Loucy (cell line): ENCODE measurements around the gene ALDH4A1.

Experiments used
- H2AFZ ChIP-seq: fragments of 200-600 bp; sonication (generic); 2 replicates; pipeline ENCODE4 v1.6.0; 2016; ENCODE audit warnings: antibody characterized with exemption, mild to moderate bottlenecking, low read length, moderate library complexity
- H3F3A ChIP-seq: fragments of 200-600 bp; 2 replicates; pipeline ENCODE4 v1.6.0; 2016; ENCODE audit warnings: antibody characterized with exemption, low read depth, mild to moderate bottlenecking
- H3K27me3 ChIP-seq: fragments of 200-600 bp; sonication (generic); 2 replicates; pipeline ENCODE4 v1.6.1; 2014; ENCODE audit warnings: low read length, mild to moderate bottlenecking; ENCODE audit not compliant: insufficient read depth, poor library complexity, severe bottlenecking
- H3K36me3 ChIP-seq: fragments of 200-600 bp; sonication (generic); 2 replicates; pipeline ENCODE4 v1.6.1; 2016; ENCODE audit warnings: low read length; ENCODE audit not compliant: insufficient read depth
- H3K4me1 ChIP-seq: fragments of 200-600 bp; sonication (generic); 2 replicates; pipeline ENCODE4 v1.5.1; 2014; ENCODE audit warnings: low read length, mild to moderate bottlenecking; ENCODE audit not compliant: insufficient read depth, poor library complexity, severe bottlenecking
- H3K4me2 ChIP-seq: fragments of 200-600 bp; sonication (generic); 2 replicates; pipeline ENCODE4 v1.6.0; 2014; ENCODE audit warnings: antibody characterized with exemption, low read length, low read depth, mild to moderate bottlenecking; ENCODE audit not compliant: poor library complexity, severe bottlenecking
- H3K4me3 ChIP-seq: fragments of 200-600 bp; sonication (generic); 2 replicates; pipeline ENCODE4 v1.5.1; 2014; ENCODE audit warnings: low read length, mild to moderate bottlenecking, mixed read lengths; ENCODE audit not compliant: poor library complexity, severe bottlenecking
- H3K79me2 ChIP-seq: fragments of 200-600 bp; sonication (generic); 2 replicates; pipeline ENCODE4 v1.6.1; 2014; ENCODE audit warnings: low read length; ENCODE audit not compliant: insufficient read depth
- H3K9ac ChIP-seq: fragments of 200-600 bp; sonication (generic); 2 replicates; pipeline ENCODE4 v1.6.0; 2014; ENCODE audit warnings: mild to moderate bottlenecking, low read depth, low read length, moderate library complexity; ENCODE audit not compliant: poor library complexity, severe bottlenecking
- H3K9me2 ChIP-seq: fragments of 200-600 bp; sonication (generic); replicated peaks from 2 replicates; pipeline ENCODE4 v1.6.1; 2016; ENCODE audit warnings: low read depth, low read length, mixed read lengths
- H3K9me3 ChIP-seq: fragments of 200-600 bp; sonication (generic); 2 replicates; pipeline ENCODE4 v1.6.1; 2014; ENCODE audit warnings: mild to moderate bottlenecking, antibody characterized with exemption, low read length, low read depth; ENCODE audit not compliant: insufficient read depth
- H4K20me1 ChIP-seq: fragments of 200-600 bp; sonication (generic); 2 replicates; pipeline ENCODE4 v1.6.0; 2014; ENCODE audit warnings: antibody characterized with exemption, low read length, mild to moderate bottlenecking; ENCODE audit not compliant: insufficient read depth, poor library complexity, severe bottlenecking
- CTCF ChIP-seq: fragments of 200-600 bp; sonication (generic); conservative IDR thresholded peaks from 2 replicates; pipeline ENCODE4 v1.5.1; 2014; ENCODE audit warnings: mild to moderate bottlenecking, antibody characterized with exemption, low read length
- EZH2phosphoT487 ChIP-seq: fragments of 200-600 bp; IDR thresholded peaks from 2 replicates; pipeline ENCODE4 v1.6.1; 2018; ENCODE audit warnings: antibody characterized with exemption, mild to moderate bottlenecking, moderate library complexity, borderline replicate concordance

The ALDH4A1 gene

GRCh38 chr1:18861590-18861989 lies 40.8 kb downstream of the ALDH4A1 start:
- H3F3A ChIP-seq, result no peaks in the 10 kb centered on the region
- peaks cover 7% of the 10 kb centered on the region for H3K4me1 ChIP-seq
- no peaks in the 10 kb centered on the region for H3K27me3 ChIP-seq
- H3K36me3 ChIP-seq, result no peaks in the 10 kb centered on the region
- no peak for TF ChIP-seq CTCF
- no peak for TF ChIP-seq EZH2phosphoT487
- H2AFZ ChIP-seq, result no peak overlapping the region
- no peak overlapping the region for H3K9ac ChIP-seq
- no peaks in the 10 kb centered on the region for H3K9me3 ChIP-seq
- no peak overlapping the region for H3K4me3 ChIP-seq
- H4K20me1 ChIP-seq, result no peaks in the 10 kb centered on the region
- H3K9me2 ChIP-seq, result no peaks in the 10 kb centered on the region
- no peaks in the 10 kb centered on the region for H3K79me2 ChIP-seq
- H3K4me2 ChIP-seq, result no peak overlapping the region

- Histone ChIP-seq H3K4me2 (no peak overlapping the region), H3K27me3 (no peaks in the 10 kb centered on the region), H3K9me2 (no peaks in the 10 kb centered on the region), H3F3A (no peaks in the 10 kb centered on the region), H3K4me3 (no peak overlapping the region), H3K79me2 (no peaks in the 10 kb centered on the region), H3K4me1 (peaks cover 7% of the 10 kb centered on the region), H4K20me1 (no peaks in the 10 kb centered on the region), H2AFZ (no peak overlapping the region), H3K9me3 (no peaks in the 10 kb centered on the region), H3K9ac (no peak overlapping the region), H3K36me3 (no peaks in the 10 kb centered on the region)
- TF ChIP-seq CTCF (no peak), EZH2phosphoT487 (no peak)
Measured at GRCh38 chr1:18861082-18861481, 41.3 kb downstream of the ALDH4A1 start.

GRCh38 chr1:18859560-18859959 lies 42.8 kb downstream of the ALDH4A1 start, which contains the start of gene TAS1R2:
Gene TAS1R2 (minus strand): TSS chr1:18859660. CDS start chr1:18859660, 0 bp downstream.
- H3K36me3 ChIP-seq, result no peaks in the 10 kb centered on the region
- H3K9me3 ChIP-seq, result no peaks in the 10 kb centered on the region
- TF ChIP-seq EZH2phosphoT487 (no peak), CTCF (no peak)
- H2AFZ ChIP-seq, result no peak within 1 kb of the TSS
- no peaks in the 10 kb centered on the region for H3F3A ChIP-seq
- no peaks in the 10 kb centered on the region for H3K79me2 ChIP-seq
- no peaks in the 10 kb centered on the region for H3K9me2 ChIP-seq
- no peaks in the 10 kb centered on the region for H4K20me1 ChIP-seq
- no peak within 1 kb of the TSS for H3K4me3 ChIP-seq
- no peak within 1 kb of the TSS for H3K9ac ChIP-seq
- peaks cover 7% of the 10 kb centered on the region for H3K4me1 ChIP-seq
- no peak within 1 kb of the TSS for H3K4me2 ChIP-seq
- H3K27me3 ChIP-seq, result no peaks in the 10 kb centered on the region
